AG20443 (cell line): ENCODE data around the gene PNKP.

Experiments
- DNase-seq: peaks from one replicate; pipeline ENCODE4 v3.0.0; 2012; ENCODE audit warnings: low spot score, mixed read lengths

PNKP gene

DNA sequence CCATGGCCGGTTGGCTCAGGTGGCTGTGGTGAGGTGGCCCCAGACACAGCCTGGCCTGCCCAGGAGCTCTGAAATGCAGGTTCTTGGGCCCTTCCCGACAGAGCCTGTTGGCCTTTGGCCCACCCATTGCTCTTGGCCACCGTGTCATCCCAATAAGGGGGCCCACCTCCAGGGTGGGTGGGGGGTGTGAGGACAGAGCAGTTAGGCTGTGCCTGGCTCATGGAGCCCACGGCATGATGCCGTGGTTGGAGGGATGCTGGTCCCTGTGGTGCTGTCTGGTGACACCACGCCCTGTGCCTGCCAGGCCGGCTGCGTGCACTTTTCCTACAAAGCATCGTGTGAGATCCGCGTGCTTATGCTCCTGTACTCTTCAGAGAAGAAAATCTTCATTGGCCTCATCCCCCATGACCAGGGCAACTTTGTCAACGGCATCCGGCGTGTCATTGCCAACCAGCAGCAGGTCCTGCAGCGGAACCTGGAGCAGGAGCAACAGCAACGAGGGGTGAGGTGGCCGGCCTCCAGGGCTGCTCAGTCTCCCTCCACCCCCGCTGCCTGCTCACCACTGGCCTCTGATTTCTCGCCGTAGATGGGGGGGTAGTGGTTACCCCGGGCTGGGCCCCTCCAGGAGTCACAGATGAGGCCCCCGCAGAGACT lies 7.6 kb downstream of the PNKP start:
- DNase-seq = no peak

DNA sequence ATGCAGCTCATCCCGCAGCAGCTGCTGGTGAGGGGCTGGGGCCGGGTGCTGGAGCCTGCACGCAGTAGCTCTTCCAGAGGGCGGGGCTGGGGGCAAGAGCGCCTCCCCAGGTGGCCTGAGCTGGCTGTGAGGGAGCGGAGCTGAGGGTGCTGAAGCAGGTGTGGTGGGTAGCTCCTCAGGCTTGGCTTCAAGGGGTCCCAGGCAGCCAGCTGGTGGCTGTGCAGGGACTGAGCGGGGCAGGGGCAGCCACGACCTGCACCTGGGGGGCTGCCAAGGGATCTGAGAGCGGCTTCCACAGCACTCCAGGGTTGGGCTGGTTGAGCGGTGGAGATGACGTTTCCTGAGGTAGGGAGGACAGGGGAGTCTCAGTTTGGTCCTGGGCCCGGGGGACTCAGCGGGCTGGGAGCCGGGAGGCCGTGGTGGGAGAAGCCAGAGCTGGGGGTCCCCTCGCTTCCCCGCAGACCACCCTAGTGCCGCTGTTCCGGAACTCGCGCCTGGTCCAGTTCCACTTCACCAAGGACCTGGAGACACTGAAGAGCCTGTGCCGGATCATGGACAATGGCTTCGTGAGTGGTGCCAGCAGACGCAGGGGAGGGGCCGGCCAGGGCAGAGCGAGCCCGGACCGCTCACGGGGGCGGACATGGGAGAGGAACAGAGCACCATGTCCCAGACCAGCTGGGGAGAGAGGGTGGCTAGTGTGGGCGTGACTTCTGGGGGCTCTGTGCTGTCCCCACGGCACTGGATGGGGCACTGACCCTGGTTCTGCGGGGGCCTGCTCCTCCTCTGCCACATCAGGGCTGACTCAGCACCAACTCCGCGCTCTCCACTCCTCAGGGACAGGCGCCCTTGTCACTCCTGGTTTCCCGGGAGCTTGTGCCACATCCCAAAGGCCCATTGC lies 9.0 kb downstream of the PNKP start:
- no peak for DNase-seq

DNA sequence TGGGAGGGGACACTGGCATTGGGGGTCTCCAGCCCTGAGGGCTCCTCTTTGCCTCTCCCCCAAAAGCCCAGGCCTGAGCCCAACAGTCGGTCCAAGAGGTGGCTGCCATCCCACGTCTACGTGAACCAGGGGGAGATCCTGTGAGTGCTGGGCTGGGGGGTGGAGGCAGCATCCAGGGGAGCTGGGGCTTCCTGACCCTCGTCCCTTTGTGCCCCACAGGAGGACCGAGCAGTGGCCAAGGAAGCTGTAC lies 9.6 kb downstream of the PNKP start:
- DNase-seq = no peak

DNA sequence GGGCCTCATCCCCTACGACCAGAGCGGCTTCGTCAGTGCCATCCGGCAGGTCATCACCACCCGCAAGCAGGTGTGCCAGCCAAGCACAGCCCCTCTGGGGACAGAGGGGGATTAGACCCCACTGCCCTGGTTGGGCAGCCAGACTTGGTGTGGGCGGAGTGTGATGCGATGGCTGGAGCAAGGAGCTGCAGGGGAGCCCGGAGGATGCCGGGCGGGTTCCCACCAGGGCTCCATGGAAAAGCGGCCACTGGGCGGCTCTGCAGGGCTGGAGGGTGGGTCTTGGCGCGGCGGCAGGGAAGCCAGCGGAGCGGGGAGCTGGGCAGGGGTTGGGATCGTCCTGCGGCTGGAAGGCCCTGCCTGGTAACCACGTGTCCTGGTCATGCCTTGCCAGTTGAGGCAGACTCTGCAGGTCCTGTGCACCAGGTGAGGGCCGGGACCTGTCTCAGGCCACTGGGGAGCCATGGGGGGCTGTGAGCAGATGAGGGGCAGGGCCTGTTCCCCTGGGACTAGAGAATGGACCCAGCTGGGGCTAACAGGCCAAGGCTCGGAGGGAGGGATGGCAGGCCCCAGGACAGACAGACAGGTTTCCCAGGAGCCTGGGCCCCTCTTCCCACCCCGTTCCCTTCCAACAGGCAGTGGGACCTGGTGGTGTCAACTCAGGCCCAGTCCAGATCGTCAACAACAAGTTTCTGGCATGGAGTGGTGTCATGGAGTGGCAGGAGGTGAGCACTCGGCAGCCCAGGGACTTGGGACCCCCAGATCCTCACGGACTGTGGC lies 10.1 kb downstream of the PNKP start:
- no peak for DNase-seq

DNA sequence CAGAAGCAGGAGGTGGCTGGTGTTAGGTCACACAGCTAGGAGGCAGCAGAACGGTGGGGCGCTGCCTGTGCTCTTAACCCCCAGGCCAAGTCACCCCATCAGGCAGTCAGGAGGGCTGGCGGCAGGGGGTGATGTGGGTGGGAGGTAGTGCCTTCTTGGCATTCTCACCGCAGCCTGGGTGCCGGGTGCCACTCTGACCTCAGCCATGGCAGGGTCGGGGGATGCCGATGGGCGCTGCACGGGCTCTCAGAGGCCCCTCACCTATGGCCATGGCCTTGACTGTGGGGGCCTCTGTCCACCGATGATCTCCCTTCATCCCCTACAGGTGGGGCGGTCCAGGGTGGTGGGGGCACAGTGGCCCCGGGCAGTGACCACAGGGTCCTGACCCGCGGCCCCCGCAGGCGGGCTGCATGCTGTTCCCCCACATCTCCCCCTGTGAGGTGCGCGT lies 10.8 kb downstream of the PNKP start:
- DNase-seq = no peak

DNA sequence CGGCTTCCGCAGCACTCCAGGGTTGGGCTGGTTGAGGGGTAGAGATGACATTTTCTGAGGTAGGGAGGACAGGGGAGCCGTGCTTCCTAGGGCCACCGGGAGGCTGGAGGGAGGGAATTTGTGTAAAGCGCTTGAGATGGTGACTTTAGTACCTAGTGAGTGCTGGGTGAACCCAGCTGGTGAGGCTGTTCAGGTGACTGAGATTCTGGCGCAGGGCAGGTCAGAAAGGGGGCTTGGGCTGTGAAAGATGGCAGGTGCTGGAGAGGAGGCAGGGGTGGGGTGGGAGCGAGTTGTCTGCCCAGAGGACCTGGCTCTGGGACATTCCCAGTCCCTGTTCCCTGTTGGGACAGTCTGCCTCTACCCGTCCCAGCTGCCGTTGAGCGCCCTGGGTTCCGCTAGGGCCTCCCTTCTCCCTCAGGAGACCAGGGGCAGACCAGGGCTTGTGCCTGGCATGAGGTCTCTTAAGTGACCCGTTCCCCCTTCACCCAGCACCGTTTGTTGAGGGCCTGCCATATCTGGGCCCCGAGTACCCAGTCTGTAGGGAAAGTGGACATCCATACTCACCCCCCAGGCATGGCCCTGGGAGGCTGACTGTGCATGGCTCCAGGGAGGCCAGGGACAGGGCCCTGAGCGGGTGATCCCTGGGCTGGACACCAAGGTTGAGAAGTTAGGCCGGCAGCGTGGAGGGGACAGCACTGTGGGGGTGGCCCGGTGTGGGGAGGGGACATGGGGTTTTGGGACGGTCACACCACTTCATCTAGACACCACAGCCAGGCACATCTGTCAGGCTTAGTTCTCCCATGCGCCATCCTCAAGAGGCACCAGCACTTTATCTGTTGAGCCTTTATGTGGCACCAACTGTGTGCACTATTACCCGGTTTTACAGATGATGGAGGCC lies 11.5 kb downstream of the PNKP start:
- no peak for DNase-seq

DNA sequence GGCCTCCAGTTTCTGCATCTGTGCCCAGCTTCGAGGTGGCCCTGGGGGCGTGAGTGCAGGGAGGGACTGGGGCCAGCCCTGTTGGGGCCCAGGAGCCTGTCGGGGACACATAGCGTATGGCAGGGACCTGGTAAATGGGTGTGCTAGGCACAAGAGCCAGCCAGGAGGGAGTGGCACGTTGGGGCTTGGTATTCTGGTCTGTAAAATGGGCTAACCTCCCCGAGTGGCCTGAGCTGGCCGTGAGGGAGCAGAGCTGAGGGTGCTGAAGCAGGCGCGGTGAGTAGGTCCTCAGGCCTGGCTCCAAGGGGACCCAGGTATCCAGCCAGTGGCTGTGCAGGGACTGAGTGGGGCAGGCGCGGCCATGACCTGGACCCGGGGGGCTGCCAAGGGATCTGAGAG lies 12.1 kb downstream of the PNKP start:
- no peak for DNase-seq

DNA sequence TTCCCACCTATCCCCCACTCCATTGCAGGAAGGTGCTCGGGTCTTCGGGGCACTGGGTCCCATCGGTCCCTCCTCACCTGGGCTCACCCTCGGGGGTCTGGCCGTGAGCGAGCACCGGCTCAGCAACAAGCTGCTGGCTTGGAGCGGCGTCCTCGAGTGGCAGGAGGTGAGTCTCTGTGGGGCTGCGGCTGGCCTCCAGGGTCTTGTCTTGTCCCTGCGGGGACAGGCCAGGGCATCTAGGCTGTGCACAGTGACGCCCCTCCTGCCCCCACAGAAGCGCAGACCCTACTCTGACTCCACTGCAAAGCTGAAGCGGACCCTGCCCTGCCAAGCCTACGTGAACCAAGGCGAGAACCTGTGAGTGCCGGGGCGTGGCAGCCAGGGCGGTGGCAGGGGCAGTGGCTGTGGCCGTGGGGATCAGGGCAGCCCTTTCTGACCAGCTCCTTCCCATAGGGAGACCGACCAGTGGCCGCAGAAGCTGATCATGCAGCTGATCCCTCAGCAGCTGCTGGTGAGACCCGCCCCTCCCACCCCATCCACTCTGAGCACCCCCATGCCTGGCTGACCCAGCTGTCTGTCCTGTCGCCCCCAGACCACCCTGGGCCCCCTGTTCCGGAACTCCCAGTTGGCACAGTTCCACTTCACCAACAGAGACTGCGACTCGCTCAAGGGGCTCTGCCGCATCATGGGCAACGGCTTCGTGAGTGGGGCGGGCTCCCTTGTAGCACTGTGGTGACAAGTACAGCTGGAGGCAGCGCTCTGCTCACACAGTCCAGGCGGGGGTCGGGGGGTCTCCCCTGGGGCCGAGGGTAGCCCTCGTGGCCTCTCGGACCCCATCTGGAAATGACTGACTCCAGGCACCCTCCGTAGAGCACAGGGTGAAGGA lies 12.8 kb downstream of the PNKP start:
- no peak for DNase-seq

DNA sequence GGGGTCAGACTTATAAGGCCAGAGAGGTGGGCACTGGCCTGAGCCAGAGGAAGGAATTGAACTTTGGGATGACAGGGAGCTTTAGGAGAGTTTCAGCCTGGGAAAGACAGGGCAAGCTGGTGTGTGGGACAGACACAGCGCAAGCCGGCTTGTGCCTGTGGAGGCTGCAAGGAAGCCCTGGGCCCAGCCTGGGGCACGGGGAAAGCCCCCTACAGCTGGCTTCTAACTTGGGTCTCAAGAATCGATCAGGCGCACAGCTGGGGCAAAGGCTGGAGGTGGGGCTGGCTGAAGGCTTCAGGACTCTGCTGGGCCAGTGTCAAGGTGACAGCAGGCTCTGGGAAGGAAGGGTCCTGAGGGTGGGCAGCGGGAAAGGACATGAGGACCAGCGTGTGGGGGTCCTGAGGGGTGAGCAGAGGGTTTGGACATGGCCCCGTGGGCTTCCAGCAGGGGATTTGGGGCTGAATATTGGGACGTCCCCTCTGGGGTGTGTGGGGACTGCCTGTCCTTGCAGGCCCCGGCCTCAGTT lies 13.5 kb downstream of the PNKP start:
- DNase-seq = no peak

DNA sequence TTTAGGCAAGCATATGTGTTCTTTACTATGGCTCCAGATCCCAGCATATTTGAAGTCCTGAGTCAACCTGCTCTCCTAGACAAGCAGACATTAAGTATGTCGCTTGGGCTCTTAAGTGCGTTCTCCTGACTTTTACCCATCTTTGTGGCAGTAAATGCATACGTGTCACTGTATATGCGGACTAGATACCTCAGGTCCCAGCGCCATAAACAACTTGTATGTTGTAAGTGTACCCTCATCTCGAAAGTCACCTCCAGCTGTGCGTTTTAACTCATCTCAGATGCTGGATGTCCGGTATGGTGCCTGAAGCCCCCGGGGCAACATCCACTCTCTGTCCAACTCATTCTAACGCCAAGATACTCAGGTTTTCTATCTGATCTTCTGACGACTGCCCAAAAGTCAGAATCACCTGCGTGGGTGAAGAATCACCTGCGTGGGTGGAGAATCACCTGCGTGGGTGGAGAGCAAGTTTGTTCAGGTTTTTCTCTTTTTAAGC lies 14.7 kb downstream of the PNKP start:
- no peak for DNase-seq

DNA sequence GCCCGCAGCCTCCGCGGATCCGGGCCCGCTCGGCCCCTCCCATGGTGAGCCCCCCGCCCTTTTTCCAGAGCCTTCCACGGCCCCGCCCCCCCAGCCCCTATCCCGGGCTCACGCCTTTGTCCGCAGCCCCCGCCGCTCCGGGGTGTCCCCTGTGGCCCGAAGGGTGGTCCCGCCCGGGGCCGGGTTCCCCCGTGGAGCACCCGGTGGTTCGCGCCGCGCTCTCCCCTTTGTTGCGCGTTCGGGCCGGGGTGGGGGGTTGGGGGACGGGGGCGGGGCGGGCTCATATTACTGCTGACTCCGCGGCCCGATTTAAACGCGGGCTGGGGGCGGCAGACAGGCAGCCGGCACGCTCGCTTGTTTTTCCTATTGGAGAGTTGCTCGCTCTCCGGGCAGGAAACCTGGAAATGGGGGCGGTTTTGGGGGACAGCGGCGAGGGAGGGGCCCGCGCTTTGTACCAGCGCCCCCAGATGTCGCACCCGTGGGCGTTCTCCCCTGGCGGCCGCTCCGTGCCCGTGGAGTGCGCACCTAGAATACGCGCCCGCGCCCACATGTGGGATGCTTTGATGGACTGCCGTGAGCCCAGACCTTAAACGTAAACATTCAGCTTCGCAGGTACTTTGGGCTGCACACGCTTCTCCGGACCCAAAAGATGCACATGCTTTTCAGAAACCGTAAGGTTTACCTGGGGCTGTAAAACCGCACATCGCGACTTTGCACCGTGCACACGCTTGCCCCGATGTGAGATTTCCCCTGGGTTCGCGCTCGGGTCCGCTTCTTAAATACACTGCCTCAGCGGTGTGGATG lies 15.7 kb downstream of the PNKP start:
- peak; percentile 44 for DNase-seq

DNA sequence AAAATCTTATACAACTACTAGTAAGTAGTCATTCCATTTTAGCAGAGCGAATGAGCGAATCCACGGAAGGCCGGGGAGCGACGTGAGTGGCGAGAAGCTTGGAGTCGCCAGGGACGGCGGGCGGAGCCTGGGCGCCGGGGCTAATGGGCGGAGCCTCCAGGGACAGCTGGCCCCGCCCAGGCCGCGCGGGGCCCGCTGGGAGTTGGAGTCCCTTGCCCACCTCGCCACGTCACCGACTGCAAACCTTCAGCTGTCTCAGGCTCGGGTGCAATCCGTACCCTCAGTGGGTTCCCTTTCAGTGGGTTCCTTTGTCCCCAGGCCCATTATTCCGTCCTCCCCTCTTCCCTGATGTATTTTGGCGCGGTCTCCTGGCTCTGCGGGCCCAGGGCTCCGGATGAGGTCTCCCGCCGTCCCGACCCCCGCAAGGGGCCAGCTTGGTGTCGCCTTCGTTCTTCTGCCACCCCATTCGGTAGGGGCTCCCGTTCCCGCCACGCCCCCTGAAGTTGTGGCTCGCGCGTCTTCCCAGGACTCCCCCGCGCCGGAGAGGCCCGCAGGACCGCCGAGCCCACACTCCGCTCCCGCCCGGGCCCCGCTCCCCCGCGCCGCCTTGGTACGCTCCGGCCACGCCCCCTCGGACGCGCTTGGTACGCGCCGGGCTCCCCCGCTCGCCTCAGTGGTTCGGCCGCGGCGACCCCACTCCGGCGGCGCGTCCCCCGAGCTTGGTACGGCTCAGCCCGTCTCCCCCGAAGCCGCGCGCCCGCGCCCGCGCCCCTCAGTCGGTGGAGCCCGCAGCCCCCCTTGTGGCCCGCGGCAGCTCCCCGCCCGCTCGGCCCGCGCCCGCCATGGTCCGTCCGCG lies 16.7 kb downstream of the PNKP start, which contains the start of gene PTOV1:
Gene PTOV1, plus strand, starts transcription at position 673 of the 856 bp plus-strand sequence.
- peak; percentile 99 for DNase-seq

DNA sequence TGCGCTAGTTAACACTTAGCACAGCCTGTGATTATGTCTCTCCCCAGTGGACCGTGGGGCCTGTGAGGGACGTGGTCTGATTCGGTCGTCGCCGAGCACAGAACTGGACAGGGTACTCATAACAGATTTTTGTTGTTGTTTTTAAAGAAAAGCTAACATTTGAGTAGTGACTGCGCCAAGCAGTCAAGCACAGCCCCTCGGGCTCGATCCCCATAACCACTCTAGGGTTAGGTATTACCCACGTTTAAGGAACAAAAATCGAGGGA lies 17.2 kb downstream of the PNKP start:
- no peak for DNase-seq

DNA sequence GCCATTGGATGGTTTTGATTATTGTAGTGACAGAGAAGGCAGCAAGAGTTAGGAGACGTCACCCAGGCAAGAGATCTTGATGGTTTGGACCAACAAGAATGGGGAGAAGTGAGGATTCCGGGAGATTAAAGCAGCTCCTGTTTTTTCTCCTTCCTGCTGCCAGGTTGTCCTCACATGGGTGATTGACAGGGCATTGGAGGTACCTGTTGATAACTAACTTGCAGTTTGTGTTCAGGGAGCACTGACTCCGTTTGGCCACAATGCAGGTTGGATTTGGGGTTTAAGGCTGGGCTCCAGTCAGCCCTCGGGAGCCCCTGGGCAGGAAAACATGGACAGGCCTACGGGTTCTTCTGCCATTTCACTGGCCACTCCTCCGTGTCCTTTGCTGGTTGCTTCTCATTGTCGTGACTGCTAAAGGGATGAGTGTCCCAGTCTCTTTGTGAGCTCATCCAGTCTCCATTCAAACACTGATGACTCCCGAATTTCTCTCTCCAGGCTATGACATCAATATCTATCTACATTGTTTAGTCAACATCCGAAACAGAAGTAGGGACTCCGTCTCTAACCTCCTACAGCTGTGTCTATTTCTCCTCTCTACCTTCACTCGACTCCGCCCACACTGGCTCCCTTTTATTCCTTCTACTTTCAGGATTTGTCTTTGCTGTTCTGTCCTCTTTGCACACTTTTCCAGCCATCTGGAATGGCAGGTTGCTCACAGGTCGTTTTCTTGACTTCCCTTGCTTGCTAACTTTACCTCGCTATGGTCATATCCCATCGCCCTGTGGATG lies 17.7 kb downstream of the PNKP start:
- no peak for DNase-seq

DNA sequence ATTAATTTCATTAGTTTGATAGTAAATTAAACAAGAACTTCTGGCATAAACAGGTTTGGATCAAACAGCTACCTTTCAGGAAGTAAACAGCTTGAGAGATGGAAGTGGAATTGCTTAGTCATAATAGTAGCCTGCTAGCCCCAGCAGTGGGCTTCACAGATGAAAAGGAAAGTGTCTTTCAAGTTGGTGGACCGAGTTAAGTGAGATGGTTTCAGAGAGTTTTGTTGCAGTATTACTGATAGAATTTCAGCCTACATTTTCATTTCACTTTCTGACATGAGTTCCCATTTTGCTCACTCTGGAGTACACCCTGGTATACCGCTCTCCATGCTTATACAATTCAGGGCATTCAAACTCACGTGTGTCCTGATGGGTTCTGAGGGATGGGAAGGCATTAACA lies 18.4 kb downstream of the PNKP start:
- DNase-seq = no peak

DNA sequence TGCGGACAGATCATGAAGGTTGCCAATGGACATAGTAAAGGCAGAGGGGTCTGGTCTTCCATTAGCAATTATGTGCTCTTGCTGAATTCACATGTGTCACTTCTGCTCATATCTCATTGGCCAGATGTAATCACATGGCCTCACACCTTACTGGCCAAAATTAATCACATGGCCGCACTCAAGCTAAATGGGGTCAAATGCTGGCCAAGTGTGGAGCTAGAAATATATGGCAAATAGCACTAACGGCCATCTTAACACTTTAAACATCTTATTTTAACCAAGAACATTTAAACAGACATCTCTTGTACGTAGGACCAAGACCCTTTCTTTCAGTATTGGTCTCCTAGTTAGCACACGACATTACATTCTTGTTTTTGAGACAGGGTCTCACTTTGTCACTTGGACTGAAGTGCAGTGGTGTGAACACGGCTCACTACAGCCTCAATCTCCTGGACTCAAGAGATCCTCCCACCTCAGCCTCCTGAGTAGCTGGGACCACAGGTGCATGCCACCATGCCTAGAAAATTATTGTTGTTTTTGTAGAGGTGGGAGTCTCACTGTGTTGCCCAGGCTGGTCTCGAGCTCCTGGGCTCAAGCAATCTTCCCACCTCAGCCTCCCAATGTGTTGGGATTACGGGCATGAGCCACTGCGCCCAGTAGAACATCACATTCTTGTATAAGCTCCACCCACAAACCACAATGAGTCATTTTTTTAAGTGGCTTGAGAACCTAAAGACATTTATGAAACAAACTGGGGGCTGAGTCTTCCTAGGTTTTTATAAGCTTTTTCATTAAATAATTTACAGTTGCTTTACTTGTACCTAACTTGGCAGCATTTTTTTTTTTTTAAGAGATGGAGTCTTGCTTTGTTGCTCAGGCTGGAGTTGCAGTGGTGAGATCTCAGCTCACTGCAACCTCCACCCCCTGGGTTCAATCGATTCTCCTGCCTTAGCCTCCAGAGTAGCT lies 19.4 kb downstream of the PNKP start:
- peak; percentile 34 for DNase-seq

DNA sequence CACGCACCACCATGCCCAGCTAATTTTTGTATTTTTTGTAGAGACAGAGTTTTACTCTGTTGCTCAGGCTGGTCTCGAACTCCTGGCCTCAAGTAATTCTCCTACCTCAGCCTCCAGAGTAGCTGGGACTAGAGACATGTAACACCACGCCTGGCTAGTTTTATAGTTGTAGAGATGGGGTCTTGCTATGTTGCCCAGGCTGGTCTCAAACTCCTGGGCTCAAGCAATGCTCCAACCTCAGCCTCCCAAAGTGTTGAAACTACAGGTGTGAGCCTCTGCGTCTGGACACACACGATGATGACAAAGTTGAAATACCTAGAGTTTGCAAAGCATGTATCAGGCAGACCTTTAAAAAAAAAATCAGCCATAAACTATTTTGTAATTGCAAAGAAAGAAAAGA lies 21.0 kb downstream of the PNKP start:
- DNase-seq = no peak
